GM12872 (cell line): ENCODE results near the gene DPP4.

Experiments
- TF ChIP-seq, protein P1 (sequence below): IDR thresholded peaks from 3 replicates; pipeline ENCODE4 v1.5.1; 2011; ENCODE audit warnings: low read depth, mild to moderate bottlenecking, low read length, moderate library complexity; ENCODE audit not compliant: insufficient read depth

The DPP4 gene

DNA sequence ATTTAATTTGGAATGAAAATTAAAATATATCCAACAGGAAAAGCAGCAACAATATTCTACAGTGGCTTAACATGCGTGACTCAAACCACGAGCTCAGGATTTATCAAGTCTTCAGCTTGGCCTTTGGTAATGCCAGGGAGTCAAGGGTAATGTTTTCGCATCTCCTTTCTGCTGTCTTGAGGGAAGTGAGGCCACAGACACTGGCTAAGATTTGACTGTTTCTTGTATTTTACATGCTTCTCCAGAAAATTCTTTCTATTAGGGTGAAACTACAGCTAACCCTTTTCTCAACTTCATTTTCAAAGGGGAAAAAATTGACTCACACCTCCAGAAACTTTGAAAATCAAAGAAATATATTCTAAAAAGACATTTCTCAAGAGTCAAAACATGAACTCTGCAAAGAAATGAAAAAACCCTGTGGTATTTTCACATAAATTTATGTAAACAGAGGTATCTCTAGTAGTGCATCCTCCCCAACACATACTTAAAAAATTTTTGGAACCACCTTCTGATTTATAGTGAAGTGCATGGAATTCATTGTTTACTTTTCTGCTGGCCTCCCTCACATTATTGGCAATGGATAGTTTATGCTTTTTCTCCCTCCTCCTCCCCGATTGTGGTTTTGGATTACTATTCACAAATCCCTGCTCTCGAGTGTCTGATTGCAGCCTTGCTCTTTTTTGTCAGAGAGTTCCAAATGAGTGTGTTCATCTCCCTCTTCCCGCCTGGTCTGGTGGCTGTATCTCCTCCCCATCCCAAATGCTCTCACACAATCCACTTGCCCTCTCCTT lies 48.7 kb downstream of the DPP4 start:
- TF ChIP-seq, protein P1, sequence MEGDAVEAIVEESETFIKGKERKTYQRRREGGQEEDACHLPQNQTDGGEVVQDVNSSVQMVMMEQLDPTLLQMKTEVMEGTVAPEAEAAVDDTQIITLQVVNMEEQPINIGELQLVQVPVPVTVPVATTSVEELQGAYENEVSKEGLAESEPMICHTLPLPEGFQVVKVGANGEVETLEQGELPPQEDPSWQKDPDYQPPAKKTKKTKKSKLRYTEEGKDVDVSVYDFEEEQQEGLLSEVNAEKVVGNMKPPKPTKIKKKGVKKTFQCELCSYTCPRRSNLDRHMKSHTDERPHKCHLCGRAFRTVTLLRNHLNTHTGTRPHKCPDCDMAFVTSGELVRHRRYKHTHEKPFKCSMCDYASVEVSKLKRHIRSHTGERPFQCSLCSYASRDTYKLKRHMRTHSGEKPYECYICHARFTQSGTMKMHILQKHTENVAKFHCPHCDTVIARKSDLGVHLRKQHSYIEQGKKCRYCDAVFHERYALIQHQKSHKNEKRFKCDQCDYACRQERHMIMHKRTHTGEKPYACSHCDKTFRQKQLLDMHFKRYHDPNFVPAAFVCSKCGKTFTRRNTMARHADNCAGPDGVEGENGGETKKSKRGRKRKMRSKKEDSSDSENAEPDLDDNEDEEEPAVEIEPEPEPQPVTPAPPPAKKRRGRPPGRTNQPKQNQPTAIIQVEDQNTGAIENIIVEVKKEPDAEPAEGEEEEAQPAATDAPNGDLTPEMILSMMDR: no peak

DNA sequence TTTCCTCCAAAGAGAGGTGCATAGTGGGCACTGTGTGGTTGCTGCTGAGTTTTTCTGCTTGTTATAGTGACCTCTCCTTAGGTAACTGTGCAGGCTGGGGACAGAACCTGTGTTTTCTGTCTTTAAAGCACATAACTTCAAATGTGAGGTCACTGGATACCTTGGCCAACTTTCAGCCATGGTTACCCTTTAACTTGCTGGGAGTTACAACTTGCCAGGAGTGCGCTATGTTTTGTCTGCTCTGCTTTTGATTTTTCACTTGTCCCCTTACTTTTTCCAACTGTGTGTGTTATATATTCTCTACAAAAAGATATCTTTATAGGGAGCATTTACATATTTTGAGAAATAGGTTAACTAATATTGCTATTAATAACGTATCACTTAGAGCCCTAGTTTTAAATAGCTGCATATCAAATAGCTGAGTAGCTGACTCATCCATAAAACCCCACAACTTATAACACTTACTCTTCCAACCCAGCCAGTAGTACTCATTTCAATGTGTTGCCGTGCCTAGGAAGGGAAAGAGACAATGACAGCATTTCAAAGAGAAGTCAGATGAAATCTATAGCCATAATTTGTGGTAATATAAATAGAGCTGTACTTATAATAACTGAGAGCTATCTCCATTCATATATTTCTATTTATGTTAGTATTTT lies 51.6 kb downstream of the DPP4 start:
- TF ChIP-seq, protein P1: no peak

DNA sequence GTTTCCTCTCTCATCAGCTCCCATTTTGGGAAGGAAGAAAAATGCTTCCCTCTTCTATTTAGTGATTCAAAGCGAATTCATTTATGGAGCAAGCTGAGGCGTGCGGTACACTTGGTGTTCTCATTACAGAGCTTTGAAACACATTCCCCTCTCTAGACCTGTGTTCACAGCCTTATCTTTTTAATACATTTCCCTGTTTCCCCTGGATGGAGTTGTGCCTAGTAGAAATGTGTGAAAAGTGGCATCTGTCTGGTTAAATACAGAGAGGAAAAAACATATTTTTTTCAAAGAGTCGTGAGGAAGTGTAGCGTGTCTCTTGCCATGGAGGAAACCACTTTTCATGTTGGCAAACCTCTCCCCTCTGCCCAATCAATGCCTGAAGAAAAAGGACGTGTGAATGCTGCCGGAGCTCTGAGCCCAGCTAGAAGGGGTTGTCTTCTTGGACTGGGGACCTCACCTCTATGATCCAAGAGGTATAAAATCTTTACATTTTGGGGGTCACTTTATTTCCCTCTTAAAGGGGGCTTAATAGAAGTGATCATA lies 52.4 kb downstream of the DPP4 start:
- TF ChIP-seq, protein P1: no peak

DNA sequence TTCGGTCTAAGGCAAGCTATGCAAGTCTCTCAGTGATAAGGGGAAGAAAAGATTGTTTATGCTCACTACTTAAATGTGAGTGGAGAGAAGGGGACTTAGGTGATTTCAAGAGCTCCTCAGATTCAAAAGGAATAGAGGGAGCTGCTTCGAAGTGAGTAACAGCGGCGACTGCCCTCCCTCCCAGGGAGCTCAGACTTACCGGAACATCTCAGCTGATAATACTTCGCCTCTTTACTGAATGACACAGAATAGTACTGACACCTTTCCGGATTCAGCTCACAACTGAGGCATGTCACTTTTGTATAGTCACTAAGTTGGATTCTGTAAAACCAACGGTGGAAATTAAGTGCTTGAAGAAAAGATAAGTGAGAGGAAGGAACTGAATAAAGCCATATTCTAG lies 55.5 kb downstream of the DPP4 start:
- TF ChIP-seq, protein P1: no peak

DNA sequence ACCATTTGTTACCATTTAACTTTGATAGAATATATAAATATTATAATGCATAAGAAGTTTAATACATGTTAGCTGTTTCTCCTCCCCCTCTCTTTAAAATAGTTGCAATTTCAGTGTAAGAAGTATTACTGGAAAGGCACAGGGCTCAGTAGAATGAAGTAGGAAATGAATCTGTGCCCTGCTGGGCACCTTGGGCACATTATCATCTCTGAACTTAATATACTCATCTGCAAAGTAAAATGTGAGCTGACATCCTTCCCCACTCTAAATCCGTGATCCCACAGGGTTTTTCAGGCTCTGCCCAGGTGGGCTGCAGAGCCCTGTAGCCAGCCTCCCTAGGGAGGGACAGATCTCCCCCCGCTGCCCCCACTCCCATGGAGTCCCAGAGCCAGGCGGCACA lies 56.8 kb downstream of the DPP4 start:
- TF ChIP-seq, protein P1: no peak

DNA sequence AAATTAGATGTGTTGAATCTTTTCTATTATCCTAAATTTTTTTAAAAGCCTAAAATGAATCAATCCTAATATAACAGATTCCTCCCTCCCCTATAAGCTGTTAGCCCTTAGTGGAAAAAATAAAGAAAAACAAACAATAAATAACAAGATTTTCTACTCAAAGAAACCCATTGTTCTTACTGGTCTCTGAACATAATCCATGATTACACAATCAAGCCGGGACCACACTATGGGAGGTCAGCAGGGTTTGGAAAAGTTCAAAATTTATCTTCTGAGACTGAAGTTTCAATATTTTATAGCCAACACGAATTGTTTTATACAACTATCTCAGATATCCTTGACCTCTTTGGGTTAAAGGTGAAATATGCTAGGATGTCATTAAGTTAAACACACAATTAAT lies 57.9 kb downstream of the DPP4 start:
- TF ChIP-seq, protein P1: no peak

DNA sequence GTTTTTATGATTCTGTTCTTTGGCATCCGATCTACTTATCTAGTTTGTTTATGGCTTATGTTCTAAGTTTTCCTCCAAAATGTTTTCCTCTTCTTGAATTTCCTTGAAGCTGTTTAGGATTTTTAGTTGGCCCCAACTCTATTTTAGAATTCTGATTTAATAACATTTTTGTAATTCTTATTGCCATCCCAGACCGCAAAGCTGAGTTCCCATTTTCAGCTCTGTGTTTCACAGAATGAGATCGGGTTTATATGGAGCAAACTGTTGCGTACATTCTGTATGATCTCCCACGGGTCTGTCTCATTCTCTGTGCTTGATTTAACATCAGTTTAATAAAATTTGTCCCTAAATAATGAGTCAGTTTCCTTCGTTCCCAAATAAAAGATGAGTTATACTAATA lies 59.3 kb downstream of the DPP4 start:
- TF ChIP-seq, protein P1: no peak
